Panc1 (cell line): Measurements from ENCODE around the gene DPP9. TPM values are rescaled to one million over a fixed set of nuclear protein-coding genes. Genes with fewer than 3 reads are reported as not detected.

Experiments used
- ATAC-seq: fragments of 200-7000 bp; cut with Tn5 transposase; 2 replicates; pipeline ENCODE4 v1.9.1; 2020; ENCODE audit warnings: mild to moderate bottlenecking, moderate library complexity
- BruUV-seq: library from RNA; stranded (reverse); fragments of 400-500 nt; replicated peaks from 2 replicates; lab custom pipeline; 2021; lab: Mats Ljungman, UMichigan
- CTCF ChIA-PET: fragments of 300-600 bp; sonication (Branson Sonifier 250); formaldehyde crosslinking; loops from one replicate; lab custom pipeline; 2022; ENCODE audit warnings: antibody characterized with exemption; lab: Charles Lee
- POLR2A ChIA-PET: fragments of 300-600 bp; sonication (Branson Sonifier 250); formaldehyde crosslinking; loops from one replicate; lab custom pipeline; 2022; ENCODE audit warnings: antibody characterized with exemption; lab: Charles Lee
- DNase-seq: peaks from one replicate; pipeline ENCODE4 v3.0.0-alpha.2; 2010; ENCODE audit warnings: low read depth, low spot score
- H3K27ac ChIP-seq: 2 replicates; pipeline ENCODE4 v1.5.1; 2011; ENCODE audit warnings: mild to moderate bottlenecking, low read length, inconsistent platforms
- H3K27me3 ChIP-seq: fragments of 200-500 bp; sonication (Bioruptor generic); 2 replicates; pipeline ENCODE4 v1.6.0; 2014; ENCODE audit warnings: low read length, inconsistent platforms; ENCODE audit not compliant: control insufficient read depth, insufficient read depth
- H3K36me3 ChIP-seq: fragments of 200-500 bp; sonication (Bioruptor generic); 2 replicates; pipeline ENCODE4 v1.5.1; 2014; ENCODE audit warnings: inconsistent platforms, mild to moderate bottlenecking, low read length, moderate library complexity; ENCODE audit not compliant: control insufficient read depth, insufficient read depth
- H3K4me1 ChIP-seq: 2 replicates; pipeline ENCODE4 v1.5.1; 2011; ENCODE audit warnings: inconsistent platforms, mild to moderate bottlenecking, low read length, moderate library complexity; ENCODE audit not compliant: control insufficient read depth, insufficient read depth
- H3K4me3 ChIP-seq, 2 experiments: 2 replicates each; pipeline ENCODE4 v1.5.1; 2011 to 2012; ENCODE audit warnings: low read depth in 2 of 2, low read length in 2 of 2, mild to moderate bottlenecking in 2 of 2, inconsistent platforms in 1 of 2, moderate library complexity in 1 of 2
- H3K9me3 ChIP-seq: fragments of 200-500 bp; sonication (Bioruptor generic); 2 replicates; pipeline ENCODE4 v1.5.1; 2014; ENCODE audit warnings: low read depth, mild to moderate bottlenecking, inconsistent platforms, low read length, moderate library complexity; ENCODE audit not compliant: control insufficient read depth, insufficient read depth
- POLR2AphosphoS5 ChIP-seq: IDR thresholded peaks from 2 replicates; pipeline ENCODE4 v1.6.1; 2012; ENCODE audit warnings: mild to moderate bottlenecking, low read depth, low read length, moderate library complexity
- SIN3A ChIP-seq: IDR thresholded peaks from 2 replicates; pipeline ENCODE4 v1.6.1; 2012; ENCODE audit warnings: low read depth, mild to moderate bottlenecking, low read length, moderate library complexity, borderline replicate concordance; ENCODE audit not compliant: insufficient read depth
- TCF7L2 ChIP-seq: IDR thresholded peaks from 2 replicates; pipeline ENCODE4 v1.6.1; 2011; ENCODE audit warnings: mild to moderate bottlenecking, low read depth, low read length, inconsistent platforms
- in situ Hi-C: cut with HindIII; loops from 2 replicates; pipeline ENCODE4 v1.10.0; 2016; ENCODE audit warnings: low sequenced_read_pairs, low pct_unique_long_range_greater_than_20kb
- intact Hi-C: fragments of 100-400 bp; cut with micrococcal nuclease; formaldehyde crosslinking; loops from one replicate; pipeline ENCODE4 v1.10.0; 2022; ENCODE audit not compliant: unreplicated experiment
- total RNA-seq: library from RNA; stranded (reverse); gene quantifications from one replicate; pipeline ENCODE4 v1.2.1, GENCODE V29; 2021; ENCODE audit not compliant: unreplicated experiment
- TF ChIP-seq, protein P1 (sequence below): fragments of 450-650 bp; IDR thresholded peaks from 2 replicates; pipeline ENCODE4 v1.5.1; 2017; ENCODE audit warnings: mild to moderate bottlenecking
- TF ChIP-seq, protein P2 (sequence below), 2 experiments: IDR thresholded peaks; 2 replicates each; pipeline ENCODE4 v1.6.1; 2011 to 2012; ENCODE audit warnings: low read depth in 2 of 2, control low read depth in 1 of 2, low read length in 1 of 2, mild to moderate bottlenecking in 1 of 2, moderate library complexity in 1 of 2; ENCODE audit not compliant: insufficient read depth in 1 of 2

DPP9 gene
- total RNA-seq, 1 experiment from 2014 or later = 108 TPM

DNA sequence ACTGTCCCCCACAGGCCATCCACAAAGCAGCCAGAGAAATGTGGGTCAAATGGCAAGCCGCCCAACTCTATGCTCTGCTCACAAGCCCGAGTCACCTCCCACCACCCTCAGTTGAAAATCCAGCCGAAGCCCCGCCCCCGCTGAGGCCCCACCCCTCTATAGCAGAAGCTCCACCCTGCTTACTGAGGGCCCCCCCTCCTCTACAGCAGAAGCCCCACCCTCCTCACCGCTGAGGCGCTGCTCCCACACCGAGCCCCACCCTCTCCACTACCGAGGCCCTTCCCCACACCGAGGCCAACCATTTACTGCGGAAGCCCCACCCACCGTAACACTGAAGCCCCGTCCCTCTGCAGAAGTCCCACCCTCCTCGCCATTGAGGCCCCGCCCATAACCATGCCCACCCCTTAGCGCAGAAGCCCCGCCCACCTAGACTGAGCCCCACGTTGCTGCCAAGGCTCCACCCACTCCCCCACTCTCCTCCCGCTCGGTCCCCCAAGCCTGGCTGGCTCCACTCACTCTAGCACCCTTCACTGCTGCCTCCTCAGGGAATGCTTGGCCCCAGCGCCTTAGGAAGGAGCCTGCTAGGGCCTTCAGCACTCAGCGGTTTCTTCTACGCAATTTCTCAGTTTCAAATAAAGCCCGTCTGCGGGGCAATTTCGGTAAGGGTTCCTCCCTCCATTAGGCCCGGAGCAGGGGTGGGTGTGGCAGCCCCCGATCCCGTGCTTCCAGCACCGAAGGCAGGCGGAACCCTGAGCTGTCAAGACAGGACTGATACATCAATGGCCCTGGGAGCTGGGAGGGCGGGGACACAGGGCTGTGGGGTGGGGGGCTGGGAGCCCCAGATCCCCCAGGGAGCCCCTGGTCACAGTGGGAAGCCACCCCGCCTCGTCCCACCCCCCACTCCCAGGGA, 44.5 kb downstream of the DPP9 start:
- in situ Hi-C loops = no loop called here
- POLR2A ChIA-PET = no interaction called here
- ATAC-seq = peak; percentile 61
- no peaks in the 10 kb centered on the region for H3K4me1 ChIP-seq
- 0 out of 2 replicates have a peak, but pooled peaks cover 2% of the 10 kb centered on the region for H3K36me3 ChIP-seq
- no peaks in the 10 kb centered on the region for H3K27me3 ChIP-seq
- H3K4me3 ChIP-seq = no peak overlapping the region
- BruUV-seq = no TSS peak
- no peaks in the 10 kb centered on the region for H3K9me3 ChIP-seq
- TF ChIP-seq TCF7L2 = no peak
- TF ChIP-seq POLR2AphosphoS5 = no peak
- TF ChIP-seq, protein P1, sequence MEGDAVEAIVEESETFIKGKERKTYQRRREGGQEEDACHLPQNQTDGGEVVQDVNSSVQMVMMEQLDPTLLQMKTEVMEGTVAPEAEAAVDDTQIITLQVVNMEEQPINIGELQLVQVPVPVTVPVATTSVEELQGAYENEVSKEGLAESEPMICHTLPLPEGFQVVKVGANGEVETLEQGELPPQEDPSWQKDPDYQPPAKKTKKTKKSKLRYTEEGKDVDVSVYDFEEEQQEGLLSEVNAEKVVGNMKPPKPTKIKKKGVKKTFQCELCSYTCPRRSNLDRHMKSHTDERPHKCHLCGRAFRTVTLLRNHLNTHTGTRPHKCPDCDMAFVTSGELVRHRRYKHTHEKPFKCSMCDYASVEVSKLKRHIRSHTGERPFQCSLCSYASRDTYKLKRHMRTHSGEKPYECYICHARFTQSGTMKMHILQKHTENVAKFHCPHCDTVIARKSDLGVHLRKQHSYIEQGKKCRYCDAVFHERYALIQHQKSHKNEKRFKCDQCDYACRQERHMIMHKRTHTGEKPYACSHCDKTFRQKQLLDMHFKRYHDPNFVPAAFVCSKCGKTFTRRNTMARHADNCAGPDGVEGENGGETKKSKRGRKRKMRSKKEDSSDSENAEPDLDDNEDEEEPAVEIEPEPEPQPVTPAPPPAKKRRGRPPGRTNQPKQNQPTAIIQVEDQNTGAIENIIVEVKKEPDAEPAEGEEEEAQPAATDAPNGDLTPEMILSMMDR = no peak
- TF ChIP-seq, protein P2, sequence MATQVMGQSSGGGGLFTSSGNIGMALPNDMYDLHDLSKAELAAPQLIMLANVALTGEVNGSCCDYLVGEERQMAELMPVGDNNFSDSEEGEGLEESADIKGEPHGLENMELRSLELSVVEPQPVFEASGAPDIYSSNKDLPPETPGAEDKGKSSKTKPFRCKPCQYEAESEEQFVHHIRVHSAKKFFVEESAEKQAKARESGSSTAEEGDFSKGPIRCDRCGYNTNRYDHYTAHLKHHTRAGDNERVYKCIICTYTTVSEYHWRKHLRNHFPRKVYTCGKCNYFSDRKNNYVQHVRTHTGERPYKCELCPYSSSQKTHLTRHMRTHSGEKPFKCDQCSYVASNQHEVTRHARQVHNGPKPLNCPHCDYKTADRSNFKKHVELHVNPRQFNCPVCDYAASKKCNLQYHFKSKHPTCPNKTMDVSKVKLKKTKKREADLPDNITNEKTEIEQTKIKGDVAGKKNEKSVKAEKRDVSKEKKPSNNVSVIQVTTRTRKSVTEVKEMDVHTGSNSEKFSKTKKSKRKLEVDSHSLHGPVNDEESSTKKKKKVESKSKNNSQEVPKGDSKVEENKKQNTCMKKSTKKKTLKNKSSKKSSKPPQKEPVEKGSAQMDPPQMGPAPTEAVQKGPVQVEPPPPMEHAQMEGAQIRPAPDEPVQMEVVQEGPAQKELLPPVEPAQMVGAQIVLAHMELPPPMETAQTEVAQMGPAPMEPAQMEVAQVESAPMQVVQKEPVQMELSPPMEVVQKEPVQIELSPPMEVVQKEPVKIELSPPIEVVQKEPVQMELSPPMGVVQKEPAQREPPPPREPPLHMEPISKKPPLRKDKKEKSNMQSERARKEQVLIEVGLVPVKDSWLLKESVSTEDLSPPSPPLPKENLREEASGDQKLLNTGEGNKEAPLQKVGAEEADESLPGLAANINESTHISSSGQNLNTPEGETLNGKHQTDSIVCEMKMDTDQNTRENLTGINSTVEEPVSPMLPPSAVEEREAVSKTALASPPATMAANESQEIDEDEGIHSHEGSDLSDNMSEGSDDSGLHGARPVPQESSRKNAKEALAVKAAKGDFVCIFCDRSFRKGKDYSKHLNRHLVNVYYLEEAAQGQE (IDR thresholded peaks at IDR 0.05; ENCODE audit: insufficient read depth in 1 of 2, low read depth in 2 of 2, low read length in 1 of 2) = no peak
- no peak for TF ChIP-seq SIN3A
- H3K27ac ChIP-seq = no peak overlapping the region
- intact Hi-C loops = no loop called here
- no peak for DNase-seq
- CTCF ChIA-PET = interaction anchor here (0.6 kb wide), 2 partner anchors 58 to 323 kb away, joined by 7 read pairs; no protein-coding TSS in a partner anchor

DNA sequence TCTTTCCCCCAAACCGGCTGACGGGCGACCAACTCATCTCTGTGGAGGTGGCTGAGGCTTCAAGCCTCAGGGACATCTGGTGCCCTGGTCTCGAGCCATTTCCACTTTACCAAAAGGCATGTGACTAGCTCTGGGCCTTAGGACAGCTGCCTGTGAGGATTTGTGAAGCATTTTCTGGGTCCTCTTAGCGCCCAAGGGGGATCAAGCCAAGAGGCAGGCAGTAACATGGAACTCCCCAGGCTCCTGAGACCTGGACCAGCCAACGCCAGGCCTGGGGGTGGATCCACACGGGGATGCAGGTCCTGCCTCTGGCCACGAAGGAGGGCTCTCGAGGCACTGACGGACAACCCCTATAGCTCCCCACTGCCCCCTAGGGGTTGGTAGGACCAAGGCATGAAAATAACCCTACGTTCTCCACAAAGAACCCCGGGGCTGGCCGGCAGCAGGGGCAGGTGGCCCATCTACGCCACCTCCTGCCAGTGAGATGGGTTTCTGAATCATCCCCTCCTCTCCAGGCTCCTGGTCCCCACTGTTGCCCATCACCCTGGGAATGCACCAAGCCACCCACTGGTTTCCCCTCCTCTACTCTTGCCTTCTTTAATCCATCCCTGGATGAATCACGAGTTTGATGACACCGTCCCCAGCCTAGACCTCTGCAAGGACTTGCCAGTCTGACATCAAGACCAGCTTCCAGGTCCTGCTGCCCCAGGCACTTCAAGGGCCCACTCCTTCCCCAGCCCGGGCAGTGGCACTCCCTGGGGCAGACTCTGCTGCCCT, 46.5 kb downstream of the DPP9 start:
- intact Hi-C loops = no loop called here
- POLR2A ChIA-PET = no interaction called here
- no peaks in the 10 kb centered on the region for H3K27me3 ChIP-seq
- CTCF ChIA-PET = no interaction called here
- DNase-seq = no peak
- 0 out of 2 replicates have a peak, but pooled peaks cover 2% of the 10 kb centered on the region for H3K36me3 ChIP-seq
- BruUV-seq = no TSS peak
- peak; percentile 33; the same call in 1 of the 2 replicates for ATAC-seq
- in situ Hi-C loops = no loop called here
- no peak overlapping the region for H3K27ac ChIP-seq
- H3K4me1 ChIP-seq = no peaks in the 10 kb centered on the region
- no peak for TF ChIP-seq POLR2AphosphoS5
- TF ChIP-seq, protein P1 = peak; percentile 76; the same call in 1 of the 2 replicates
- no peak overlapping the region for H3K4me3 ChIP-seq
- no peaks in the 10 kb centered on the region for H3K9me3 ChIP-seq
